MCF 10A (cell line): ENCODE data around the gene CATSPERZ. TPM values are rescaled to one million over a fixed set of nuclear protein-coding genes. Genes with fewer than 3 reads are reported as not detected.

Experiments
- BruUV-seq: library from RNA; stranded (reverse); fragments of 400-500 nt; replicated peaks from 2 replicates; lab custom pipeline; 2021; lab: Mats Ljungman, UMichigan
- CTCF ChIA-PET: fragments of 300-600 bp; sonication (Branson Sonifier 250); formaldehyde crosslinking; extraction: SDS; loops from one replicate; lab custom pipeline; 2021; ENCODE audit warnings: antibody characterized with exemption, inconsistent platforms; lab: Yijun Ruan, JAX
- POLR2A ChIA-PET: fragments of 300-600, 350-650 bp; sonication (Branson Sonifier 250); formaldehyde crosslinking; extraction: SDS; loops from one replicate; lab custom pipeline; 2020; ENCODE audit warnings: antibody characterized with exemption, inconsistent platforms; lab: Yijun Ruan, JAX
- DNase-seq: peaks from one replicate; pipeline ENCODE4 v3.0.0-alpha.2; 2018; ENCODE audit not compliant: unreplicated experiment
- H3K27ac Mint-ChIP-seq: one replicate; pipeline ENCODE4 v1.8.0; 2022; ENCODE audit warnings: mild to moderate bottlenecking, low read depth, mixed read lengths; ENCODE audit not compliant: unreplicated experiment
- H3K27me3 Mint-ChIP-seq: one replicate; pipeline ENCODE4 v1.8.0; 2022; ENCODE audit warnings: mixed read lengths; ENCODE audit not compliant: insufficient read depth, unreplicated experiment
- H3K36me3 Mint-ChIP-seq: one replicate; pipeline ENCODE4 v1.8.0; 2022; ENCODE audit warnings: mild to moderate bottlenecking, moderate library complexity, mixed read lengths; ENCODE audit not compliant: insufficient read depth, unreplicated experiment
- H3K4me1 Mint-ChIP-seq: one replicate; pipeline ENCODE4 v1.8.0; 2022; ENCODE audit warnings: mixed read lengths; ENCODE audit not compliant: insufficient read depth, unreplicated experiment
- H3K4me3 Mint-ChIP-seq: one replicate; pipeline ENCODE4 v1.8.0; 2022; ENCODE audit warnings: mild to moderate bottlenecking, moderate library complexity, mixed read lengths; ENCODE audit not compliant: unreplicated experiment
- H3K9me3 Mint-ChIP-seq: one replicate; pipeline ENCODE4 v1.8.0; 2022; ENCODE audit warnings: mixed read lengths; ENCODE audit not compliant: unreplicated experiment
- intact Hi-C: fragments of 100-400 bp; cut with micrococcal nuclease; formaldehyde crosslinking; loops from 2 replicates; pipeline ENCODE4 v1.14.1; 2022
- total RNA-seq: library from RNA; stranded (reverse); gene quantifications from 2 replicates; pipeline ENCODE4 v1.2.3, GENCODE V29; 2022
- TF ChIP-seq, protein P1 (sequence below): fragments of 200-600 bp; IDR thresholded peaks from one replicate; pipeline ENCODE4 v1.8.0; 2022; ENCODE audit warnings: antibody characterized with exemption, mild to moderate bottlenecking; ENCODE audit not compliant: unreplicated experiment

The CATSPERZ gene
- total RNA-seq, 1 experiment from 2014 or later: 0.68 TPM

DNA sequence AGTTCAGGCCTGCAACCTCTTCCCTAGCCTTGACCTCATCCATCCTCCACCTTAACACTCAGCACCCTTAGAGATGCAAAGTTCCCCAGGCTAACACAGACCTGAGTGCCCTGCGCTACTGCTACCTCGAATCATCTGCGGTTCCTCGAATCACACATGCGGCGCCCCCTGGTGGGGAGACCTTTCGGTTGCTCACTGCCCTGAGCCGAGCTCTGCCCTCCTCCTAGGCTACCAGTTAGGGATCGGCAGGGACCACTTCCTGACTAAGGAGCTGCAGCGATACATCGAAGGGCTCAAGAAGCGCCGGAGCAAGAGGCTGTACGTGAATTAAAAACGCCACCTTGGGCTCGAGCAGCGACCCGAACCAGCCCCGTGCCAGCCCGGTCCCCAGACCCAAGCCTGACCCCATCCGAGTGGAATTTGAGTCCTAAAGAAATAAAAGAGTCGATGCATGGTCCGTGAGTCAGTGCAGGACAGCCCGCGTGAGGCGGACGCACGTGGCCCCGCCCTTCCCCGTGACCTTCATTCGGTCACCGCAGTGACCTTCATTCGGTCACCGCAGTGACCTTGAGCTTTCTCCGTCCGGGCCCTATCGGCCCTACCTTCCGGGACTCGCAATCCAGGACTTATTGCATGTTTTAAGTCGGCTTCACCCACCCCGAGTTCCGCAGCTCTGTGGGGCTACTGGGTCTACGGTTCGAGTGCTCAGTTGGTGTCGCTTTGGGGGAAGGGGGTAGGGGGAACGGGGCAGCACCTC, 4.3 kb downstream of the CATSPERZ start:
- intact Hi-C loops: loop anchor here (1.0 to 5.0 kb wide), 5 partner anchors 18 to 117 kb away; partner anchors contain the start of genes PPP1R14B and STIP1
- peak overlapping the region; percentile 99 for H3K4me3 Mint-ChIP-seq
- H3K36me3 Mint-ChIP-seq: peaks cover 30% of the 10 kb centered on the region
- ChIA-PET POLR2A (interaction anchor here (0.5 to 5.8 kb wide), 28 partner anchors 12 to 1551 kb away, joined by 3 to 107 read pairs (median 5); partner anchors contain the start of genes BAD, FKBP2, NUDT22 and PLCB3), CTCF (interaction anchor here (0.5 to 5.1 kb wide), 30 partner anchors 9 to 336 kb away, joined by 3 to 96 read pairs (median 5); partner anchors contain the start of genes BAD, FERMT3, GPR137 and PLCB3)
- TF ChIP-seq, protein P1, sequence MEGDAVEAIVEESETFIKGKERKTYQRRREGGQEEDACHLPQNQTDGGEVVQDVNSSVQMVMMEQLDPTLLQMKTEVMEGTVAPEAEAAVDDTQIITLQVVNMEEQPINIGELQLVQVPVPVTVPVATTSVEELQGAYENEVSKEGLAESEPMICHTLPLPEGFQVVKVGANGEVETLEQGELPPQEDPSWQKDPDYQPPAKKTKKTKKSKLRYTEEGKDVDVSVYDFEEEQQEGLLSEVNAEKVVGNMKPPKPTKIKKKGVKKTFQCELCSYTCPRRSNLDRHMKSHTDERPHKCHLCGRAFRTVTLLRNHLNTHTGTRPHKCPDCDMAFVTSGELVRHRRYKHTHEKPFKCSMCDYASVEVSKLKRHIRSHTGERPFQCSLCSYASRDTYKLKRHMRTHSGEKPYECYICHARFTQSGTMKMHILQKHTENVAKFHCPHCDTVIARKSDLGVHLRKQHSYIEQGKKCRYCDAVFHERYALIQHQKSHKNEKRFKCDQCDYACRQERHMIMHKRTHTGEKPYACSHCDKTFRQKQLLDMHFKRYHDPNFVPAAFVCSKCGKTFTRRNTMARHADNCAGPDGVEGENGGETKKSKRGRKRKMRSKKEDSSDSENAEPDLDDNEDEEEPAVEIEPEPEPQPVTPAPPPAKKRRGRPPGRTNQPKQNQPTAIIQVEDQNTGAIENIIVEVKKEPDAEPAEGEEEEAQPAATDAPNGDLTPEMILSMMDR: peak; percentile 78
- peak overlapping the region; percentile 83 for H3K27ac Mint-ChIP-seq
- DNase-seq: peak; percentile 92
- H3K4me1 Mint-ChIP-seq: peaks cover 18% of the 10 kb centered on the region
- TSS peak; percentile 88 for BruUV-seq
- H3K9me3 Mint-ChIP-seq: no peaks in the 10 kb centered on the region
- no peaks in the 10 kb centered on the region for H3K27me3 Mint-ChIP-seq

DNA sequence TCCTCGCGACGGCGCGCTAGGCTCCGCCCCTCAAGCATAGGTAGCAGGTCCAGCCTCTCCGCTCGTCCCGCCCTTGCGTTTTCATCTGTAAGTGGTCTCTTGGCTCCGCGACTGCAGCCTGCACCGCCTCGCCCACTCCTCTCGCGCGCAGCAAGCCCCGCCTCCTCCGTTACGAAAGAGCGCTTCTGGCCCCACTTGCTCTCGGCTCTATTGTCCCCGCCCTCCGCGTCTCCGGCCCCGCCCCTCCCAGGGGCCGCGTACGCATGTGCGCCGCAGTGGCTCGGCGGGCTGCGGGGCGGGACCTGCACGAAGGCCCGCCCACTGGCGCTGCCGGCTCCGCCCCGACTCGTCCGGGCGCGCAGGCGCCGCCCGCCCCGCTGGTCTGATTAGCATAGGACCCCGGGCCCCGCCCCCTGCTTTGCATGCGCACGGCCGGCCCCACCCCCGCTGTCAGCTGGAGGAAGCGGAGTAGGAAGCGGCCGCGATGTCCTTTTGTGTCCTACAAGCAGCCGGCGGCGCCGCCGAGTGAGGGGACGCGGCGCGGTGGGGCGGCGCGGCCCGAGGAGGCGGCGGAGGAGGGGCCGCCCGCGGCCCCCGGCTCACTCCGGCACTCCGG, 5.0 kb downstream of the CATSPERZ start, which contains the start of gene ESRRA:
Gene ESRRA, plus strand, starts transcription at position 450 of the 616 bp plus-strand sequence. CDS start 1,656 bp downstream, outside the sequence.
- peaks cover 36% of the 10 kb centered on the region for H3K36me3 Mint-ChIP-seq

DNA sequence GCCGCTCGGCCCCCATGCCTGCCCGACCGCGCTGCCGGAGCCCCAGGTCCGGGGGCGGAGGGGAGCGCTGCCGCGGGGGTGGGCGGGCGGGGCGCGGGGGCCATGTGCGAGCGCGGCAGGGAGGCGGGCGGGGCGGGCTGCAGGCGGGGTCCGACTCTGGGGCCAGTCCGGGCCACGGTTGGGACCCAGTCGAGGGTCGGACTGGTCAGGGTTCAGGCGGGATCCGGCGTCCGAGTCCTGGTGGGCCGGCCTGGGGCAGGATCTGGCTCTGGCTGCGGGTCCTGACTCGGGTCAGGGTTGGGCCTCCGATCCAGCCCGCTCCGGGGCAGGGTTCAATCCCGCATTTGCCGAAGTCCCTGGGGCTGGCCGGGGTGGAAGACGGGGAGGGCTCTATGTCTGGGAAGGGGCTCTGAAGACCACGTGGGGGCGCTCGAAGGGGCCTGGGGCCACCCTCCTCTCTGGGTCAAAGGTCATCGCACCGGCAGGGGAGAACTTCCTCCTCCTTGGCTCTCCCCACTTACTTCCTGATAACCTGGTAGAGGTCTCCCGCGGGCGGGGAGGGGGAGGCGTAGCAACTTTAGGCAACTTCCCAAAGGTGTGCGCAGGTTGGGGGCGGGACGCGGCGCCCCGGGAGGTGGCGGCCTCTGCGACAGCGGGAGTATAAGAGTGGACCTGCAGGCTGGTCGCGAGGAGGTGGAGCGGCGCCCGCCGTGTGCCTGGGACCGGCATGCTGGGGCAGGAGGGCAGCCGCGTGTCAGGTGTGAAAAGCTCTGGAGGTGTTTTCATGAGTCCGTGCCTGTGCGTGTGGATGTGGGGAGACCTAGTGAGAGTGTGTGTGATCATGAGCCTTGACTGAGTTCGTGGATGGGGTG, 5.8 kb downstream of the CATSPERZ start:
- TF ChIP-seq, protein P1: peak; percentile 31
- Mint-ChIP-seq H3K9me3 (no peaks in the 10 kb centered on the region), H3K27me3 (no peaks in the 10 kb centered on the region), H3K36me3 (peaks cover 38% of the 10 kb centered on the region), H3K4me1 (peaks cover 16% of the 10 kb centered on the region), H3K27ac (peak overlapping the region; percentile 96), H3K4me3 (peak overlapping the region; percentile 99)
- BruUV-seq: no TSS peak
- ChIA-PET CTCF (interaction anchor here (0.6 to 2.3 kb wide), 3 partner anchors 26 to 243 kb away, joined by 4 to 6 read pairs (median 5); no protein-coding TSS in a partner anchor), POLR2A (interaction anchor here (0.7 to 5.8 kb wide), 14 partner anchors 11 to 121 kb away, joined by 3 to 107 read pairs (median 11); partner anchors contain the start of genes BAD, FKBP2, NUDT22 and PLCB3)
- intact Hi-C loops: loop anchor here (2.0 kb wide), 3 partner anchors 19 to 59 kb away; partner anchors contain the start of gene PPP1R14B
- peak; percentile 63 for DNase-seq

More for the DNA sequence above, 5.0 kb downstream of the CATSPERZ start, which contains the start of gene ESRRA:
- peak; percentile 98 for DNase-seq
- ChIA-PET CTCF (interaction anchor here (0.7 to 5.1 kb wide), 20 partner anchors 8 to 129 kb away, joined by 3 to 96 read pairs (median 7); partner anchors contain the start of genes BAD, FERMT3, GPR137 and PLCB3), POLR2A (interaction anchor here (0.5 to 5.8 kb wide), 22 partner anchors 12 to 1551 kb away, joined by 3 to 107 read pairs (median 6); partner anchors contain the start of genes BAD, FKBP2, NUDT22 and PLCB3)
- no TSS peak for BruUV-seq
- Mint-ChIP-seq H3K27me3 (no peaks in the 10 kb centered on the region), H3K27ac (peak within 1 kb of the TSS; percentile 96), H3K9me3 (no peaks in the 10 kb centered on the region), H3K4me3 (peak within 1 kb of the TSS; percentile 99), H3K4me1 (peaks cover 18% of the 10 kb centered on the region)
- TF ChIP-seq, protein P1: no peak
- intact Hi-C loops: loop anchor here (2.0 kb wide), 3 partner anchors 18 to 58 kb away; partner anchors contain the start of gene PPP1R14B
